Right lobe of liver (tissue), 6 donors: ENCODE results near the gene ILK. TPM values are rescaled to one million over a fixed set of nuclear protein-coding genes. Genes with fewer than 3 reads are reported as not detected.

ENCODE experiments used
- ATAC-seq, 4 donors: fragments of 200-7000 bp; cut with Tn5 transposase; one replicate each; pipeline ENCODE4 v1.9.1; 2020; ENCODE audit warnings: mild to moderate bottlenecking in 4 of 4, moderate library complexity in 4 of 4
- DNase-seq, 3 donors: peaks; one replicate each; pipeline ENCODE4 v3.0.0-alpha.2; 2020
- H3K27ac ChIP-seq, 3 donors: fragments of 200-600 bp; one replicate each; pipeline ENCODE4 v1.8.0; 2022
- H3K27me3 ChIP-seq, 2 donors: fragments of 200-600 bp; one replicate each; pipeline ENCODE4 v1.8.0; 2022
- H3K36me3 ChIP-seq, 4 donors: fragments of 200-600 bp; sonication (generic) in 1 of 4; one replicate each; pipeline versions ENCODE4 v1.5.1 to v1.8.0; 2017 to 2022; ENCODE audit warnings: control low read depth in 1 of 4
- H3K4me1 ChIP-seq, 4 donors: fragments of 200-600 bp; sonication (generic) in 1 of 4; one replicate each; pipeline versions ENCODE4 v1.5.1 to v1.8.0; 2017 to 2022; ENCODE audit warnings: control low read depth in 1 of 4
- H3K4me3 ChIP-seq, 3 donors: fragments of 200-600 bp; one replicate each; pipeline ENCODE4 v1.8.0; 2022
- H3K9me3 ChIP-seq, 4 donors: fragments of 200-600 bp; sonication (generic) in 1 of 4; one replicate each; pipeline versions ENCODE4 v1.5.1 to v1.8.0; 2017 to 2022; ENCODE audit warnings: control low read depth in 1 of 4
- POLR2A ChIP-seq: fragments of 450-650 bp; IDR thresholded peaks from one replicate; pipeline ENCODE4 v1.6.1; 2017; ENCODE audit warnings: antibody characterized with exemption, mild to moderate bottlenecking
- WGBS: methylation state at CpG from one replicate; pipeline ENCODE4 v1.1.6; 2018; ENCODE audit warnings: low coverage, low lambda C conversion rate; ENCODE audit not compliant: insufficient coverage; ENCODE audit errors: missing lambda C conversion rate; 5-methylcytosine and 5-hydroxymethylcytosine counted together
- intact Hi-C, 2 donors: fragments of 100-400 bp; cut with DNase I; formaldehyde crosslinking; loops; one replicate each; pipeline versions ENCODE4 v1.11.2 to v1.14.1; 2022
- total RNA-seq, 6 experiments: library from RNA; depleted of rRNA in 2 of 6; stranded (reverse); fragments of >200 nt in 2 of 6; fragmentation: NEBNext Ultra II Directional in 3 of 6; extraction: Animal tissue kit (Norgen Biotek cat#: 25700) in 3 of 6; gene quantifications; one replicate each; pipeline versions ENCODE4 v1.1.0 to v1.2.4, GENCODE V29; 2016 to 2023
- TF ChIP-seq, protein P1 (sequence below), 4 donors: fragments of 200-600 bp in 3 of 4; fragments of 450-650 bp in 1 of 4; IDR thresholded peaks; one replicate each; pipeline versions ENCODE4 v1.5.1 to v1.8.0; 2016 to 2022; ENCODE audit warnings: antibody characterized with exemption in 4 of 4, mild to moderate bottlenecking in 2 of 4
- donor health status: DM: no; HTN: yes; CAD: no.
- donor health status: DM: no; HTN: no; CAD: no.
- donor health status: DM: no; HTN: no; CAD: no.
- donor health status: DM: no; HTN: yes; CAD: no.
- donor health status: DM: no; HTN: yes; CAD: no.

The ILK gene
- total RNA-seq, 6 experiments from 2014 or later = 33.4 to 79.9 (median 55.0) TPM

DNA sequence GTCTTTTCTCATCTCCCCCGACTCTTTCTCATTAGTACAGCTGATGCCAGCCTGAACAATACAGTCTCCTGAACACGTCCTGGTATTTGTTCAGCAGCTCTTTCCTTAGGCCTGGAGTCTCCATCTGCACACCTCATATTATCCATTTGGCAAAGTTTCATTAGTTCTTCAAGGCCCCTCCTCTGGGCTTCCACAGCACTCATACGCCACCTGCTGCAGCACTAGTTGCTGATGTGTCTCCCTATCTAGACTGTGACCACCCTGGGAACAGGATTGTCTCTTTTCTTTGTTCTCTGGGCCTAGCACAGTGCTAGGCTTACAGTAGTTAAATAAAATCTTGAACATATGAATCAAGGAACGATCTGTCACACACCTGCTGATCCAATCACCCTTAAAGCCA lies 34.9 kb downstream of the ILK start:
- Histone ChIP-seq H3K9me3 (no peaks in the 10 kb centered on the region), H3K27ac (peak overlapping the region; percentile 6 to 12 (median 11)), H3K27me3 (no peaks in the 10 kb centered on the region), H3K4me3 (no peak overlapping the region), H3K4me1 (peaks cover 0 to 36% (median 17%) of the 10 kb centered on the region in 4 donors), H3K36me3 (no peaks in the 10 kb centered on the region)
- WGBS = 66% methylated on average over 3 of the region's 4 CpGs
- intact Hi-C loops = no loop called here
- no peak for DNase-seq
- TF ChIP-seq, protein P1, sequence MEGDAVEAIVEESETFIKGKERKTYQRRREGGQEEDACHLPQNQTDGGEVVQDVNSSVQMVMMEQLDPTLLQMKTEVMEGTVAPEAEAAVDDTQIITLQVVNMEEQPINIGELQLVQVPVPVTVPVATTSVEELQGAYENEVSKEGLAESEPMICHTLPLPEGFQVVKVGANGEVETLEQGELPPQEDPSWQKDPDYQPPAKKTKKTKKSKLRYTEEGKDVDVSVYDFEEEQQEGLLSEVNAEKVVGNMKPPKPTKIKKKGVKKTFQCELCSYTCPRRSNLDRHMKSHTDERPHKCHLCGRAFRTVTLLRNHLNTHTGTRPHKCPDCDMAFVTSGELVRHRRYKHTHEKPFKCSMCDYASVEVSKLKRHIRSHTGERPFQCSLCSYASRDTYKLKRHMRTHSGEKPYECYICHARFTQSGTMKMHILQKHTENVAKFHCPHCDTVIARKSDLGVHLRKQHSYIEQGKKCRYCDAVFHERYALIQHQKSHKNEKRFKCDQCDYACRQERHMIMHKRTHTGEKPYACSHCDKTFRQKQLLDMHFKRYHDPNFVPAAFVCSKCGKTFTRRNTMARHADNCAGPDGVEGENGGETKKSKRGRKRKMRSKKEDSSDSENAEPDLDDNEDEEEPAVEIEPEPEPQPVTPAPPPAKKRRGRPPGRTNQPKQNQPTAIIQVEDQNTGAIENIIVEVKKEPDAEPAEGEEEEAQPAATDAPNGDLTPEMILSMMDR (IDR thresholded peaks at IDR 0.05) = no peak
- TF ChIP-seq POLR2A = no peak
- ATAC-seq = peak in 1 of 4 donors; percentile 4

DNA sequence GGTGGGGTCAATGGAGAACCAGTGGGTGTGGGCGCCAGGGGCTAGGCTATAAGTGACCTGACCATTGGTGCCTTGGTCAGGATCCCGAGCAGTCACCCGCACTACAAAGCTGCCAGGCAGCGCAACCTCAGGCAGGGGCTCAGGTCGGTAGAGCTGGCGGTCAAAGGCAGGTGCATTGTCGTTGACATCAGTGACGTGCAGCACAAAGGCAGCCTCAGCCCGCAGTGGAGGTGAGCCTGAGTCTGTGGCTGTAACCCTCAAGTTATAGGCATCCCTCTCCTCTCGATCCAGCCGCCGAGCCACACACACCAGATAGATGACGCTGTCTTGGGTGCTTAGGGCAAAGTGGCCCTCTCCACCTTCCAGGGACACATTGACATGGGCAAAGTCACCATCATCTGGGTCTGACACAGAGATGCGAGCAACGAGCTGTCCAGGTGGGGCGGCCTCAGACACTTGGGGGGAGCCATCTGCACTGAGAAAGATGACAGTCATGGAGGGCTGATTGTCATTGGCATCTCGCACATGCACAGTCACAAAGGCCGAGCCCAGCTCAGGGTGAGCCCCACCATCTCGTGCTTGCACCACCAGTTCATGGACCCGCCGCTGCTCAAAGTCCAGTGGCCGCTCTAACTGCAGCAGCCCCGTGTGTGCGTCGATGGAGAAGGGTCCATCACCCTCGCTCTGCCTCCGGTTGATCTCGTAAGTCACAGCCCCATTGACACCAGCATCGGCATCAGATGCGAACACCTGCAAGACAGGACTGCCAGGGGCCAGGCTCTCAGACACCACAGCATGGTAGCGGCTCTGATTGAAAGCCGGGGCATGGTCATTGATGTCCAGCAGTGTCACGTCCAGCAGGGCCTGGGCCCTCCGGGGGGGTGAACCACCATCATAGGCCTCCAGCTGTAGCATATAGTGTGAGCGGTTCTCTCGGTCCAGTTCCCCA lies 36.7 kb downstream of the ILK start:
- intact Hi-C loops = no loop called here
- Histone ChIP-seq H3K4me3 (no peak overlapping the region), H3K4me1 (peaks cover 0 to 23% (median 13%) of the 10 kb centered on the region in 4 donors), H3K36me3 (no peaks in the 10 kb centered on the region), H3K27me3 (no peaks in the 10 kb centered on the region), H3K27ac (no peak overlapping the region), H3K9me3 (no peaks in the 10 kb centered on the region)
- ATAC-seq = no peak
- DNase-seq = no peak
- no CpG with 5 or more reads among the region's 36 CpGs for WGBS
- no peak for TF ChIP-seq POLR2A
- TF ChIP-seq, protein P1 (IDR thresholded peaks at IDR 0.05) = no peak

DNA sequence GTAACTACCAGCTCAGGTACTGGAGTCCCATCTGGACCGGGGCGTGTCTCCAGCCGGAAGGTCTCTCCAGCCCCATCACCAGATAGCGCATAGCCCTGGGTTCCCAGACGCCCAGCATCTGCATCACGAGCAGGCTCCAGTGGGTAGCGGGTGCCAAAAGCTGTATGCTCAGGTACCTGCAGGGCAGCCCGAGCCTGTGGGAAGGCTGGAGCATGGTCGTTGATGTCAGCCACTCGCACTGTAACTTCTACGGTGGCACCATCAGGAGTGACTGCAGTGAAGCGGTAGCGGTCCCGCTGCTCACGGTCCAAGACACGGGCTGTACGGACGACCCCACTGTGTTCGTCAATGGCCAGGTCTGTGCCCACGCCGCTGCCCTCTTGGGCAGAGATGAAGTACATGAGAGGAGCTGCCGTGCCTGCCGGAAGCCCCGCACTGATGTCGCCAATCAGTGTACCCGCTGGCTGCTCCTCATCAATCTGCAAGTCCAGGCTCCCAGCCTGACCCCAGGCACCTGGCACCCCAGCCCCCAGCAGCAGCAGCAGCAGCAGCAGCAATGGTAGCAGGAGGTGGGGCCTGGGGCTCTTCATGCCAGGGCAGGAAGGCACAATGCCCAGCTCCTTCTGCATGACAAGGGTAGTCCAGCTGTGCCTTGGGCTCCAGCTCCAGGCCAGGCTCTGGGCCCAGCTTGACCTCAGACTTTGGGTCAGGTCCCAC lies 37.6 kb downstream of the ILK start:
- intact Hi-C loops = no loop called here
- ATAC-seq (no peak), DNase-seq (no peak)
- 40% methylated on average over 2 of the region's 26 CpGs for WGBS
- Histone ChIP-seq H3K27me3 (no peaks in the 10 kb centered on the region), H3K4me1 (peaks cover 0 to 19% (median 11%) of the 10 kb centered on the region in 4 donors), H3K9me3 (no peaks in the 10 kb centered on the region), H3K27ac (no peak overlapping the region), H3K36me3 (no peaks in the 10 kb centered on the region), H3K4me3 (no peak overlapping the region)
- TF ChIP-seq, protein P1 (IDR thresholded peaks at IDR 0.05) = no peak
- no peak for TF ChIP-seq POLR2A

DNA sequence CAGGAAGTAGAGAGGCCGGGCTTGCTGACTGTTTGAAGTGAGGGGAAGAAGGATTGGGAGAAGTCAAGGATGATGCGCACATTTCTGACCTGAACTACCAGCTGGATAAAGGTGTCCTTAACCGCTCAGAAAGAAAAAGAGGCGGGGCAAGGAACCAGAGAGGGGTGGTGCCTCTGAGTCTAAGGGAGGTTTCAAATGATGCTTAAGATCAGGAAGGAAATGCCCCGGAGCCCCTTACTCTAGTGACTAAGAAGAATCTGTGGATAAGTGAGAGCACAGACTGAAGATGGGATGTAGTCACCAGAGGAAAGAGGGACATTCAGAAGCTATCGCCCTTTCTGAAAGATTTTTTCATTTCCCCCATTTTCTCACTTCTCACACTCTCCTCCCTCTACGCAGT lies 39.4 kb downstream of the ILK start:
- WGBS = 39% methylated on average over 3 of the region's 7 CpGs
- DNase-seq (no peak), ATAC-seq (no peak)
- Histone ChIP-seq H3K36me3 (no peaks in the 10 kb centered on the region), H3K9me3 (no peaks in the 10 kb centered on the region), H3K27ac (no peak overlapping the region), H3K4me3 (no peak overlapping the region), H3K4me1 (peaks cover 0 to 10% (median 6%) of the 10 kb centered on the region in 4 donors), H3K27me3 (no peaks in the 10 kb centered on the region)
- intact Hi-C loops = no loop called here
- no peak for TF ChIP-seq POLR2A
- TF ChIP-seq, protein P1 (IDR thresholded peaks at IDR 0.05) = no peak
